Stomach (tissue), 4 donors: Measurements from ENCODE around the gene MOB1A.

Experiments used
- POLR2A ChIP-seq, 4 donors: fragments of 450-650 bp; IDR thresholded peaks; one replicate each; pipeline ENCODE4 v1.6.1; 2016; ENCODE audit warnings: antibody characterized with exemption in 4 of 4, control low read depth in 2 of 4, mild to moderate bottlenecking in 1 of 4, moderate library complexity in 1 of 4
- TF ChIP-seq, protein P1 (sequence below), 7 experiments: fragments of 450-650 bp in 4 of 7; fragments of 200-600 bp in 3 of 7; sonication (generic) in 3 of 7; IDR thresholded peaks; one replicate each; pipeline ENCODE4 v1.5.1; 2016 to 2019; ENCODE audit warnings: antibody characterized with exemption in 7 of 7, control low read depth in 2 of 7, mild to moderate bottlenecking in 1 of 7

DNA sequence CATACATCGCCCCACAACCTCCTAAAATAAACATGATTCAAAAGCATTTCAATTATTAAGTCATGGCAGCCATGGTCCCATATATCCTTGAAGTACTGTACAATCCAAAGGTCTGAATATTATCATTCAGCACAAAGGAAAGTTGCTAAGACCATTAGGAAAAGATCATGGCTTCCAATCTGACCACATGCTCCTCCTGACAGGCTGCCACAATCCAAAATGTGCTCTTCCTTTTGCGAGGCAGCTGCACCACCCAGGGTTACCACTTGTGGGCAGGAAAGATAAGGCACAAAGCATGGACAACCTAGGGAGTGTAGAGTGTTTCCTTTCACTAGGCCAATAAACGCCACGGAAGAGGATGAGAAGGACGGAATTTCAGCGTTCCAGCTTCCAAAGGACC lies 36.3 kb downstream of the MOB1A start:
- TF ChIP-seq, protein P1, sequence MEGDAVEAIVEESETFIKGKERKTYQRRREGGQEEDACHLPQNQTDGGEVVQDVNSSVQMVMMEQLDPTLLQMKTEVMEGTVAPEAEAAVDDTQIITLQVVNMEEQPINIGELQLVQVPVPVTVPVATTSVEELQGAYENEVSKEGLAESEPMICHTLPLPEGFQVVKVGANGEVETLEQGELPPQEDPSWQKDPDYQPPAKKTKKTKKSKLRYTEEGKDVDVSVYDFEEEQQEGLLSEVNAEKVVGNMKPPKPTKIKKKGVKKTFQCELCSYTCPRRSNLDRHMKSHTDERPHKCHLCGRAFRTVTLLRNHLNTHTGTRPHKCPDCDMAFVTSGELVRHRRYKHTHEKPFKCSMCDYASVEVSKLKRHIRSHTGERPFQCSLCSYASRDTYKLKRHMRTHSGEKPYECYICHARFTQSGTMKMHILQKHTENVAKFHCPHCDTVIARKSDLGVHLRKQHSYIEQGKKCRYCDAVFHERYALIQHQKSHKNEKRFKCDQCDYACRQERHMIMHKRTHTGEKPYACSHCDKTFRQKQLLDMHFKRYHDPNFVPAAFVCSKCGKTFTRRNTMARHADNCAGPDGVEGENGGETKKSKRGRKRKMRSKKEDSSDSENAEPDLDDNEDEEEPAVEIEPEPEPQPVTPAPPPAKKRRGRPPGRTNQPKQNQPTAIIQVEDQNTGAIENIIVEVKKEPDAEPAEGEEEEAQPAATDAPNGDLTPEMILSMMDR (IDR thresholded peaks at IDR 0.05) = no peak
- TF ChIP-seq POLR2A (IDR thresholded peaks at IDR 0.05) = no peak
